GM18907 (cell line): ENCODE measurements around the gene SGK1.
A peak's percentile ranks its signal among the peaks of the same experiment; 100 is the strongest.
"Not testable (repeated sequence)": the region's sequence is repeated elsewhere in the genome, so short reads cannot be mapped to it uniquely, and the experiment has no call there.

Experiments
- ATAC-seq: cut with Tn5 transposase; IDR thresholded peaks from one replicate; pipeline ENCODE4 v1.9.1; 2021; ENCODE audit warnings: mild to moderate bottlenecking, moderate library complexity; ENCODE audit not compliant: unreplicated experiment

SGK1 gene

DNA sequence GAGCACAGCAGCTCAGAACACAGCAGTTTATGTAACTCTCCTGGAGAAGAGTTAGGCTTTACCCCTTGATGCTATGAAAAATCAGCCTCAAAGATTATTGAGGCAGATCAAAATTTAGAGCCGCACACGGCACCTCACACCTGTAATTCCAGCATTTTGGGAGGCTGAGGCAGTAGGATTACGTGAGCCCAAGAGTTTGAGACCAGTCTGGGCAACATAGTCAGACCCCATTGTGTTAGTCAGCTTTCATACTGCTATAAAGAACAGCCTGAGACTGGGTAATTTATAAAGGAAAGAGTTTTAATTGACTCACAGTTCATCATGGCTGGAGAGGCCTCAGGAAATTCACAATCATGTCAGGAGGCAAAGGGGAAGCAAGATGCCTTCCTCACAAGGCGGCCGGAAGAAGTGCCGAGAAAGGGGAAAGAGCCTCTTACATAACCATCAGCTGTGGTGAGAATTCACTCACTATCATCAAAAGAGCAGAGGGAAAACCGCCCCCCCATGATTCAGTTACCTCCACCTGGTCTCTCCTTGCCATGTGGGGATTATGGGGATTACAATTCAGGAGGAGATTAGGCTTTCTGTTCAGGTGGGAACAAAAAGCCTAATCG is 87.7 kb downstream of the SGK1 start:
- no peak for ATAC-seq

DNA sequence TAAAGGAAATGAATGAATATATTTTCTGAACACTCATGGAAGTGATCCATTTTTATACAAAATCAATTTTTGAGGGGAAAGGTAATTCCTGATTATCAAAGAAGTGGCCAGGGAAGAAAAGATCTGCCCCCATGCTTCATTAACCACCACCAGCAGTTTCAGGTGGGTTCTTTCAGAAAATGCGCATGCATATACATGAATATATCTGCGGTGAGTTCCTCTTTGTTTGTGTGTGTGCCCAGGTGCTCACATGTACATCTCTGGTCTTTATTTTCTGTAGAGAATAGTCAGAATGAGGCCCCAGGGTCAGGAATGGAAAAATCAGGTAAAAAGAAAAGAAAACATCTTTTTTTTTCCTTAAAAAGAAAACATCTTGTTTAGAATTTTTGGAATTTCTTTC is 88.4 kb downstream of the SGK1 start:
- ATAC-seq = no peak

DNA sequence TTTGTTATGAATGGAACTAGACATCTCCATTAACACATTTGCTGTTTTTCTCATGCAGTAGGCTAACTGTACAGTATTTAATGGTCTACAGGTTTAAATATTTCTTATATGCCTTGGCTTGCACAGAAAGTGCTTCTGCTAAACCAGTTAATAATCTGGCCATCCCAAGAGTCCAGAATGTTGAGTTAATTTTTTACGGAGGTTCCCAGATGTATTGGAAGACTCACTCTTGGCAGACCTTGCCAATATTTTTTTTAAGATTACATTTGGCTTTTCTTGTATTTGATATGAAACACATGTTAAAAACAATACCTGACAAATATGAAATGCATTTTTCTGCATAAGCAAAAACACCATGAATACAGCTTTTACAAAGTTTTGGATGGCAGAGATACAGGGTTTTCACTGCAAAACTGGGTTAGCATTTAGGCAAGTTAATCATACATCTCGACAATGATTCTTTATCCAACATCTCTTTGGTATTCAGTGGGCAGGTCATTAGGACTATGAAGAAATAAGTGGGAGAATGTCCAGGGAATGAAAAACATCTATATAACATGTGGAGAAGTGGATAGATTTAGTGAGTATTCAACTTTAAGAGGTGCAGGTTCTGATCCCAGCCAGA is 94.0 kb downstream of the SGK1 start:
- no peak for ATAC-seq

DNA sequence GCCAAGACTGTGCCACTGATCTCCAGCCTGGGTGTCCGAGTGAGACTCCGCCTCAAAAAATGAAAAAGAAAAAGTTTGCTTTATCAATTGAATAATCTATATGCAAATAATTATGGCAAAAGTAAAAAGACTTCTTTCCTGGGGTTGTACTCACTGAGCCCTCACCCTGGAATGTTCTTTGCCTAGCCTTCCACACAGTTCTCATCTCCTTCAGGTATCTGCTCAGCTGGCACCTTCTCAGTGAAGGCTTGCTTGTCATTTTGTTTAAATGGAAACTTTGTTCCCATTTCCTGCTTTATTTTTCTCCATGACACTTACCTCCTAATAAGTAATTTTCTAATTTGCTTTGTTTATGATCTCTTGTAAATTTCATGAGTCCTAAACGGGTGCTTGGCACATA is 96.7 kb downstream of the SGK1 start:
- no peak for ATAC-seq

DNA sequence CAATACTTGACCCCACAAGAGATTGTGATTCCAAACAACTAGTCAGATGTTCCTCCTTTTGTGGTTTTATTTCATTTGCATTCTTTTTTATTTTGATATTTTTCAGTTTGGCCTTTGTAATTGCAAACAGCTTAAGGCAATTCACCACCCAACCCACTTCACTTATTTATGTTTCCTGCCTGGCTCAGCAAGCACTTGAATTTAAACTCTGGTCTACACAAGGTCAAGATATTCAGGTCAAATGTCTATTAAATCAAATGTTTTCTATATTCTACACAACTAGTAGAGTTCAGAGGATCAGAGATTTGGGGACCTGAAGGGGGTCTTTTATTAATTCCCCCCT is 100.1 kb downstream of the SGK1 start:
- ATAC-seq = no peak

DNA sequence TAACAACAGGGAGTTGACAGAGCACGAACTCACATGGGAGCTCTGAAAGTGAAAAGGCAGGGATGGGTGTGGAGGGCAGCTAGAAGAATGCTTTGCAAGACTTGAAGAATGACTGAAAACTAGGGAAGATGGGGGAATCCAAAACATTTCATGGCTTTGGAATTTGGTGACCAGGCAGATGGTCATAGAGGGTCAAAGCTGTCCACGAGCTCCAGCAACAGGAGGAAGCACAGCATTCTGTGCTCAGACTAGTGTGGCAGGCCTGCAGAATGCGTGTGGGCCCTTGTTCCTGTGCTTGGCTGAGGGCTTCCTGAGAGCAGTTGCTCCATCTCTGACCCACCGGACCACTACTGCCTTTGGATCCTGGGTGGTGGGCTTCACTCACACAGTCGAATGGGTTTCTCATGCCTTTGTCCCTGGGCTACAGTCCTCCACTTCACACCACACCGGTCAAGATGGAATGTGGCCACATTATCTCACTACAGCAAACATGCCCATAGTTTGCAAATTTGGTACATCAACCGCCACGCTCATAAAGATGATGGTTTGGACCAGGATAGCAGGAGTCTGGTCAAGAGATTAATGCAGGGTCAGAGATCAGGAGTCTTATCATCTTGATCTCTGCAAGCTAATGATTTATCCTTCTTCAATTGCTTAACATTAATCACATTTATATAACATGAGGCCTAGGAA is 100.7 kb downstream of the SGK1 start:
- ATAC-seq = no peak

DNA sequence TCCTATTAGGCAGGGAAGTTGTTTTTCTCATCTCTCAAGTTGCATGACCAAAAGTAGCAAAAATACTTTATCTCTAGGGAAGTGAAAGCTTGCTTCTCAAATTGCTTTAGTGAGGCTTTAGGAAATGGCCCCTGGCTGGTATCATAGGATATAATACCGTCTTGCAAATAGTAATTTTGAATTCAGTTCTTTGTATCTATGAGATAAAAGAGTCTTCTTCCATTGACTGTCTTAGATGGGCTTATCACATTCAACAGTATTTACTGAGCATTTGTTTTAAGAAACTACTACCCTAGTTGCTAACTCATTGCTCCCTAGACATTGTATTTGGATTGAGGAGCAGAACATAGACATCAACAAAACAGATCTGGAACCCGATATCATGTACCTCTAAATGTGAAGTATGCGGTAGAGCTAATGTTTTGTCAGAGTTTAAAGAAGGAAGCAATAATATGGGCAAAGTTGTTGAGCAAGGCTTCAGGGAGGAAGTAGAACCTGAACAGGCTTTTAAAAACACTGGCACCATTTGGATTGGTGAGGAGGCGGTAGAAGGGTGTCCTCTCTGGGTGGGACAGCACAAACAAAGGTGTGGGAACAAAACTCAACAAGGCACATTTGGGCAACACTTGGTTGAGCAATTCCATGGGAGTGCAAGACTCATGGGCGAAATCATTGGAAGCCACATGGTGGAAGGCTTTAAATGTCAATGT is 101.5 kb downstream of the SGK1 start:
- no peak for ATAC-seq

DNA sequence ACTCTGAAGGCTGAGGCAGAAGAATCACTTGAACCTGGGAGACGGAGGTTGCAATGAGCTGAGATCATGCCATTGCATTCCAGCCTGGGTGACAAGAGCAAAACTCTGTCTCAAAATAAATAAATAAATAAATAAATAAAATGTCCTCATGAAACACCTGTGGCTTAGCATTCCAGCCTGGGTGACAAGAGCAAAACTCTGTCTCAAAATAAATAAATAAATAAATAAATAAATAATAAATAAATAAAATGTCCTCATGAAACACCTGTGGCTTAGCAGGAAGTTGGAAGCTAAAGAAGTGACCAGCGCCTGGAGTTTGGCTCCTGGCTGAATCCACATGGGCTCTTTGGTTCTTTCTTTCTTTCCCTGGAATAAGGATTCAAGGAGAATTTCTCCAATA is 104.5 kb downstream of the SGK1 start:
- ATAC-seq = not testable (repeated sequence)

DNA sequence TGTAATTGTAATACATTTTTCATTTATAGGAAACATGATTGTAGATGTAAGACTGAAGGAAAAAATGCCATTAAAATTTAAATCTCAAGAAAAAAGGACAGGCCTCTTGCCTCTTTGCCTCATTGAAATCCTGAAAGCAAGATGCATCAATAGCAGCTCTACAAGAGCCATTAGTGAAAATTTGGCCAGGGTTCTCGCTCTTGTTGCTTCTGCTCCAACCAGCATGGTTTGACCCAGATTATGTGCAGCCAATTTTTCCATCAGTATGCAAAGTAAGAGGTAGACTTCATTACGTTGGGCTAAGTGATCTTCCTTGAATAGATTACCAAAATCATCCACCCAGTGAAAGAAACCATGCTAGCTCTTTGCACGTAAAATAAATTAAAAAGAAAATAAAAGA is 106.6 kb downstream of the SGK1 start:
- ATAC-seq = no peak

DNA sequence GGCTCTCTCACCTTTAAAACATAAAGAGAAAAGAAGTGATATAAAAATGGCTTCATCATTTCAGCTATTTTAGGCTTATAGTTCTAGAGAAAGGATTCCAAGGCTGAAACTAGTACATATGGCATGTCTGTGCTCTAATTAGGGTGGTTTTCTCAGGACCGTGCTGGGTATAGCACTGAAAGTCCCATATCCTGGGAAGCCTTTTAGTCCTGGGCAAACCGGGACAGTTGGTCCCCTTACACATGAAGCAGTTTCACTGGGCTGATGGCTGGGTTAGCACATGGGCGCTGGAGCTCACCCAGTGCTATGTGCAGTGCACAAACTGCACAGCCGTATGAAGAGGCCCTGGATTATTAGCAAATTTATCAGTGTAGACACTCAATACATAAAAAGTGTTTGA is 110.5 kb downstream of the SGK1 start:
- ATAC-seq = no peak

DNA sequence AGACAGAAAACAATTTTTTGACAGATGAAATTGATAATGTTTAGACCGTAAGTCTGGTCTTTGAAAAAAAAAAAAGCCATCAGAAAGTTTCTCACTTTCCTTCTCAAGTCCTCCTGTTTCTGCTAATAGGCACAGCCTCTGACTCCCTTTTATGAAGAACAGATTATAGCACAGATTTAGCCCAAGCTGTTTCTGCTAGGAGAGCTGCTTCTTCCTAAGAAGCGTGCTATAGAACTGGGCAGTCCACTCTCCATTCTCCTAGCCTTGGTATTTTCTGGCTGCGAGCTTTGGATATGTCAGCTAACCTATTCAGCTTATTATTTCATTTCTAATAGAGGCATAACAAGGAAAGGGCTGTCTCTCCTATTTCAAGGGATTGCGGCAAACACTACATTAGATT is 112.5 kb downstream of the SGK1 start:
- ATAC-seq = no peak

DNA sequence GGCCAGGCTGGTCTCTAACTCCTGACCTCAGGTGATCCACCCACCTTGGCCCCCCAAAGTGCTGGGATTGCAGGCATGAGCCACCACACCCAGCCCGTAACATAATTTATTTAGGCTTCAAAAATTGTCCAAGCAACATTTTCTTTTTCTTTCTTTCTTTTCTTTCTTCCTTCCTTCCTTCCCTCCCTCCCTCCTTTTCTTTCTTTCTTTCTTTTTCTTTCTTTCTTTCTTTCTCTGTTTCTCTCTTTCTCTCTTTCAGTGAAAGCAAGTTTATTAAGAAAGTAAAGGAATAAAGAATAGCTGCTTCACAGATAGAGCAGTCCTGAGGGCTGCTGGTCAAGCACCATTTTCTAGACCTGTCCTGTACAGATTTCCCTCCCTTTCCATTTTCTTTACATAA is 113.2 kb downstream of the SGK1 start:
- ATAC-seq = not testable (repeated sequence)

DNA sequence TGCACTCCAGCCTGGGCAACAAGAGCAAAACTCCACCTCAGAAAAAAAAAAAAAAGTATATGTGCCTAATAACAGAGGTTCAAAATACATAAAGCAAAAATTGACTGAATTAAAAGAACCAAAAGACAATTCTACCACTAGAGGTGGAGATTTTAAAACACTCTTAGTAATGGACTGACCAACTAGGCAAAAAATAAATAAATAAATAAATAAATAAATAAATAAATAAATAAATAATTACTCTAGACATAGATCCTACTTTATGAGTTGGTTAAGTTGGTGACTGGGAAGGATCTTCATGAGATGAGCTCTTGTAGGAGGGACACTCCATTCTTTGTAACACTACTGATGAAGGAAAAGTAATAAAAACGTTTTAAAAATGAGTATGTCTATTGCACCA is 113.9 kb downstream of the SGK1 start:
- ATAC-seq = no peak

DNA sequence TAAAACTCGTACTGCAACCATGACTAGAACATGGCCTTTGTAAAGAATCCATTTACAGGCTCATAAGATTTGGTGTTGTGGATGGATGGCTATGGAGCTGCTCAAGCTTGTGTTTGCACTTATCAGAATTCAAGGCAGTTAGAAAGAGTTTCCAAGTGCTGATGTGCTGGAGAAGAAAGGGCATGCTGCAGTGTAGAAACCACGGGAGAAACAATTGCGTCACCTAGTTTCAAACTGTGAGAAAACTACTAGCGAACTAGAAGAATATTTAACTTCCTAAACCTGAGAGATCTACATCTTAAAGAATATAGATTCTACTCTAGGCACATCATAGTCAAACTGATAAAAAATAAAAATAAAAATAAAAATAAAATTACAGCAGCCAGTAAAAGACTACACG is 116.2 kb downstream of the SGK1 start:
- no peak for ATAC-seq

DNA sequence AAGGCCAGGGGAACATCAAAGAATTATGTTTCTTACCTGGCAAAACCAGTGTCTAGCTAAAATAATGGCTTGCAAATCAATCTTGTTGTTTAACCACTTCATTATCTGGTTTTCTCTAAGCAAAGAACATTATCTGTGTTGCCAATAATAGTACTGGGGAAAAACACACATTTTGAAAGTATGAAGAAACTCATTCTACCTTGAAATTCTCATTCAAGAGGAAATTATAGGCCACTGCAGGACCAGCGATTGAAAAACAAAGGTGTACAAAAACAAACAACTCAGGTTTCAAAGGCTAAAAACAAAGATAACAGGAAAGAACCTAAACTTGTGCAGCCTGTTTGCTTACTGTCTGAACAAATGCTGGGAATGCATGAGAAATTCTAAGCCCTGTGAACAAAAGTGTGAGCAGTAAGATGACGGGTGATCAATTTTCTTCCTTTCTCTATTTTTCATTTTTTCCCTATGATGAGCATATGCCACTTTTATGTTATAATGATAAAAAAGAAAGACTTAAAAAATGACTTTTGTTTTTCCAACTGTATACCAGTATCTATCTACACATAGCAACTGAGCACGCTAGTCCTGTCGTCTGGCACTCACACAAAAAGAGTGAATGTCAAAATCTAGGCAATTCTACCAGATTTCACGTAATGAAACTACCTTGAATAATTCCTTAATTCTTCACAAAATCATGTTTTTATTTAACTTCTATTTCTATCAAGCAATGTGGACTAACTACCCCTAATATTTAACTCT is 117.9 kb downstream of the SGK1 start:
- no peak for ATAC-seq

DNA sequence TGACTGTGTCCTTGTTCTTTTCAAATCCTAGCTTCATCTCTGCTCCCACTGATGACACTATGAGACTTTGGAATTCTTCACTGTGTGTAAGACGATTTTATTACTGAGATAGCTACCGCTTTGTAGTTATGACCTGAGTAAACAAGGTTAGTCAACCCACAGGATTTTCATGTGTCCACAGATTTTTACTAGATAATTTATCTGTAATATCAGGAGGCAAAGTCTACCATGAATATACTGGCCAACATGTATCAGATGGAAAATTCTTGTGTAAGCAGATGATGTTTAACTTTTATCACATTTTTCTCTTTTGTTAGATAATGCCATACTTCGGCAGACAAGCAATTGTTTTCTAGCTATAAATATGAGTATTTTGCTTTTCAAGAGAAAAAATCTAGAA is 119.8 kb downstream of the SGK1 start:
- ATAC-seq = no peak

DNA sequence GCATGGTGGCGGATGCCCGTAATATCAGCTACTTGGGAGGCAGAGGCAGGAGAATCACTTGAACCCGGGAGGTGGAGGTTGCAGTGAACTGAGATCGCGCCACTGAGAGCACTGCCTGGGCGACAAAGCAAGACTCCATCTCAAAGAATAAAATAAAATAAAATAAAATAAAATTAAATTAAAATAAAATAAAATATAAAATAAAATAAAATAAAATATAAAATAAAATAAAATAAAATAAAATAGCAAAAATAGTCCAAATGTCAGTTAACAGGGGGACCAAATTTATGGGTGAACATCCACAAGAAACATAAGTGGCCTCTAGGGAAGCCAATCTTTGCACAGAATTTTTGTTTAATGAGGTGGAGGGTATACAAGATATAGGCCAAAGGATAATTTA is 120.2 kb downstream of the SGK1 start:
- ATAC-seq = not testable (repeated sequence)

DNA sequence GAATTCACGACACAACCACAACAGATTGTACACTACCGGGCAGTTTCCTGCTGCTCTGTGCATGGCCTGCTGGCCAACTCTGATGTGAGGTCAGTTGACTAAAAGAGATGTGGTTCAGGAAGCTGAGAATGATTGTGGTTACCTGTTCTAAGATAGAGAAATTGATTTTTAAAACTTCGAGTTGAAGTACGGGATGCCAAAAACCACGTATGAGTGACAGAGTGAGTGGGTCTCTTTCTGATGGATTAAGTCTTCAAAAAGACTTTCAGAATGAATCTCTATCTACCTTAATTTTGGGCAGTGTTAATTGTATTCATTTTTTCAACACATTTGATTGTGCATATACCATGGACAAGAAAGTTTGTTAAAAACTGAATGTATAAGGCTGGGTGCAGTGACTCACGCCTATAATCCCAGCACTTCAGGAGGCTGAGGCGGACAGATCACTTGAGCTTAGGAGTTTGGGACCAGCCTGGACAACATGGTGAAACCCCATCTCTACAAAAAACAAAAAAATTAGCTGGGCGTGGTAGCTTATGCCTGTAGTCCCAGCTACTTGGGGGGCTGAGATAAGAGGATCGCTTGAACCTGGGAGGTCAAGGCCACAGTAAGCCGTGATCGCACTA is 121.2 kb downstream of the SGK1 start:
- peak; percentile 74 for ATAC-seq

DNA sequence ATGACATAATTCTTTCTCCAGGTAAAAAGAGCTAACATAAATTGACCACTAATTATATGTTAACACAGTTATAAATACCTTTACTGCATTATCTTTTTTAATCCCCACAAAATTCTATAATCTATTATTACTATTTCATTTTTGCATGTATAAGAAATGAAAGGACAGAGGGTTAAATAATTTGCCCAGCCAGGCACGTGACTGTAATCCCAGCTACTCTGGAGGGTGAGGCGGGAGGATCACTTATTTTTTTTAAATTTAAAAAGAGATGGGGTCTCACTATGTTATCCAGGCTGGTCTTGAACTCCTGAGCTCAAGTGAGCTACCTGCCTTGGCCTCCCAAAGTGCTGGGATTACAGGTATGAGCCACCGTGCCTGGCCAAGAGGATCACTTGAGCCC is 121.9 kb downstream of the SGK1 start:
- no peak for ATAC-seq

DNA sequence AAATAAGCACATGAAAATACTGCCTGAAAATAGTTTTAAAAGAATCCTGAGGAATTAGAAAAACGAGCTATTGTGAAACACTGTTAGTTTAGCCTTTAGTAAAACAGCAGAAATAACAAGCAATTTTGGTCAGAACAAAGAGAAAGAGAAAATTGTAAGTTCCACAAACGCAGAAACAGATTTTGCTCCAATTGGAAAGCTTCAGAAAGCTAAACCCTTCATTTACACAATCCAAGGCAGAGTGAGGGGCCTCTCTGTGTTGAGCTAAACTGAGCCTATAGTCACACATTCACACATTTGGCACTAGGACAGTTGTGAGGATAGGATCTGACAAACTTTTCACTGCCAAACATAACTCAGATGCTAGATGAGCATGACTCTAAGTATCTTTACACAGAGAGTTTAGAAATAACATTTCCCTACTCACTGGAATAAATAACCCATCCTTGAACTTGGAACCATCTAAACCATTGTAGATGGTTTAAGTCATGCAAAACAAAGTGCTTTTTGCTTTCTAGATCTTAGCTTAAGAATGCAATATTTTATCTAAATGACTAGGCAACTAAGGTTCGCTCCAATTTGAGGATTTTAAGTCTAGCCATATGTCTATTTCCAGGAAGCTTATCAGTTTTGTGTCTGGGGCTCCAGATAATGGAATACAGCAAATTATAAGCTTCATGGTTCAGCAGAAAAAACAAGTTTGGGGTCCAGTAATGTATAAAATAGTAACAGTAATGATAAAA is 122.6 kb downstream of the SGK1 start:
- ATAC-seq = no peak
